Tibial nerve (tissue), 4 donors: ENCODE measurements around the gene C1QC. TPM values are rescaled to one million over a fixed set of nuclear protein-coding genes. Genes with fewer than 3 reads are reported as not detected.

Experiments
- DNase-seq, 2 donors: peaks; one replicate each; pipeline ENCODE4 v3.0.0-alpha.2; 2019; ENCODE audit warnings: low spot score in 2 of 2
- H3K27ac ChIP-seq, 4 donors: fragments of 200-600 bp; sonication (generic) in 3 of 4; one replicate each; pipeline ENCODE4 v1.5.1; 2017 to 2019; ENCODE audit warnings: mild to moderate bottlenecking in 1 of 4
- H3K27me3 ChIP-seq, 2 donors: fragments of 200-600 bp; sonication (generic) in 1 of 2; one replicate each; pipeline versions ENCODE4 v1.5.1 to v1.6.0; 2017 to 2019
- H3K36me3 ChIP-seq, 3 donors: fragments of 200-600 bp; sonication (generic); one replicate each; pipeline ENCODE4 v1.5.1; 2018 to 2019
- H3K4me1 ChIP-seq, 4 donors: fragments of 200-600 bp; sonication (generic) in 3 of 4; one replicate each; pipeline ENCODE4 v1.5.1; 2017 to 2019
- H3K4me3 ChIP-seq, 4 donors: fragments of 200-600 bp; sonication (generic) in 3 of 4; one replicate each; pipeline ENCODE4 v1.5.1; 2017 to 2019; ENCODE audit warnings: mild to moderate bottlenecking in 1 of 4, moderate library complexity in 1 of 4
- H3K9me3 ChIP-seq, 4 donors: fragments of 200-600 bp; sonication (generic) in 3 of 4; one replicate each; pipeline ENCODE4 v1.5.1; 2017 to 2019
- CTCF ChIP-seq, 5 experiments: fragments of 200-600 bp in 3 of 5; fragments of 450-650 bp in 2 of 5; sonication (generic) in 3 of 5; IDR thresholded peaks; one replicate each; pipeline ENCODE4 v1.5.1; 2016 to 2019; ENCODE audit warnings: antibody characterized with exemption in 5 of 5, mild to moderate bottlenecking in 3 of 5, moderate library complexity in 2 of 5
- EP300 ChIP-seq, 2 donors: sonication (generic); formaldehyde crosslinking; IDR thresholded peaks; one replicate each; pipeline ENCODE4 v1.6.1; 2017; ENCODE audit warnings: antibody characterized with exemption in 2 of 2, mild to moderate bottlenecking in 1 of 2
- POLR2A ChIP-seq, 2 donors: fragments of 450-650 bp; IDR thresholded peaks; one replicate each; pipeline ENCODE4 v1.6.1; 2017; ENCODE audit warnings: antibody characterized with exemption in 2 of 2, mild to moderate bottlenecking in 2 of 2, moderate library complexity in 2 of 2
- WGBS, 2 donors: methylation state at CpG; one replicate each; pipeline ENCODE4 v1.1.5; 2018; 5-methylcytosine and 5-hydroxymethylcytosine counted together
- total RNA-seq, 4 donors: library from RNA; depleted of rRNA; stranded (reverse); fragments of >200 nt; gene quantifications; one replicate each; pipeline ENCODE4 v1.1.0, GENCODE V29; 2016

C1QC gene
- total RNA-seq, 4 donors from 2014 or later: 130 to 315 (median 188) TPM

DNA sequence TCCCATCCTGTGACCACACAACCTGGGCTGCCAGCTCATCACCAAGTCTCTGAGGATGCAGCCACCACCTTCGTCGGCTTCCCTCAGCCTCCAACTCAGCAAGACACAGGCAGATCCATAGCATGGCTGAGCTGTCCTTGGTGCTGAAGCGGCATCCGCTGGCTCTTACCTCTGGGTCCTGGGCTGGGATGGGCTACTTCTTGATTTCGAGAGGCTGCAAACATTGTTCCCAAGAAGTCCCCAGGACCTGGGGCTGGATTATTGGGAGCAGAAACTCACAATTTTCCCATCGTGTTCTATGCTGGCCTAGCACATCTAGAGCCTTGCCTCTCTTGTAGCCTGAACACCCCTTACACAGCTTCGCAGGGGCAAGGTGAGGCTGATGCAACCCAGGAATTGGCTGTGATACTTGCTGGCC, 31.9 kb upstream of the C1QC start:
- 16 to 24% methylated on average over 7 of the region's 7 CpGs for WGBS, 2 donors
- Histone ChIP-seq H3K4me1 (no peaks in the 10 kb centered on the region), H3K36me3 (no peaks in the 10 kb centered on the region), H3K27me3 (peaks cover 0 to 87% of the 10 kb centered on the region in 2 donors), H3K9me3 (no peaks in the 10 kb centered on the region), H3K27ac (no peak overlapping the region), H3K4me3 (no peak overlapping the region)
- peak in 1 of 2 donors; percentile 12 for DNase-seq
- TF ChIP-seq POLR2A (IDR thresholded peaks at IDR 0.05): no peak
- no peak for TF ChIP-seq EP300 (IDR thresholded peaks at IDR 0.05)
- TF ChIP-seq CTCF (IDR thresholded peaks at IDR 0.05): no peak

DNA sequence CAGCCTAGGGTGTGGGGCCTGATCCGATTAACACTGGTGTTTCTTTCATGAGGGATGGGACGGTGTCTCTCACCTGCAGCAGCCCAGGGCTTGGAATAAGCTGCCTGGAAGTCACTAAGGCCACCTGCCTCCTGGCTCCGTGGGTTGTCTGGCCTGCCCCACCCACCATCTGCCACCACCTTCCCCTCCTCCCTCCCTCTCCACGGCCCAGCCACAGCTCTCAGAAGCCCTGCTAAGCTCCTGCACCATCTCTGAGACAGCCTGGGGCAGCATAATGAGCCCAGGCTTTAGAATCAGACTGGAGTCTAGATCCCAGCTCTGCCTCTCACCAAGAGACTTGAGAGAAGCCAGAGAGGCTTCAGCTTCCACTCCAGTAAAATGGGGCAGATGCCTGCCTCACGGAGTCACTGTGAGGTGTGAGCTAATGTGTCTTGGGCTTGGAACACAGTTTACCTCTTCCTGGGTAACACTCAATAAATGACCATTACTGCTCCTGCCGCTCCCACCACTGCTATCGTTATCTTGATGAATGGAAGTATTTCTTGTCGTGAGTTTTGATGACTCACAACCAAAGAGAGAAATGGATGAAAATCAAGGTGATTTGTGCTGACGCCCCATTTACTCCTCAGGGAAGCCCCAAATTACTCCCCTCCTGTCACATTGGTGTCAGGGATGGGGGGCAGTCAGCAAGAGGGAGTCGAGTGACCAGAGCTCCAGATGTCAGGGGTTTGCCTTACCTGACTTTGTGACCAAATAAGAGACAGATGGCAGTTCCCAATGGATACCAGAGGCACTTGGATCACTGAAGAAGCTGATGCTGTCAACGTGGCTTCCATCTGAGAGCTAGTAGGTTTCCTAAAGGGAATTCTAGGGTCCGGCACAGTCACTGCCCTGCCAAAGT, 30.5 kb upstream of the C1QC start:
- H3K27ac ChIP-seq: no peak overlapping the region
- H3K4me1 ChIP-seq: no peaks in the 10 kb centered on the region
- no peaks in the 10 kb centered on the region for H3K36me3 ChIP-seq
- H3K27me3 ChIP-seq: peaks cover 0 to 88% of the 10 kb centered on the region in 2 donors
- no peaks in the 10 kb centered on the region for H3K9me3 ChIP-seq
- TF ChIP-seq CTCF (IDR thresholded peaks at IDR 0.05) (no peak), POLR2A (IDR thresholded peaks at IDR 0.05) (no peak), EP300 (IDR thresholded peaks at IDR 0.05) (no peak)
- 44 to 48% methylated on average over 12 of the region's 12 CpGs for WGBS, 2 donors
- DNase-seq: no peak
- no peak overlapping the region for H3K4me3 ChIP-seq

DNA sequence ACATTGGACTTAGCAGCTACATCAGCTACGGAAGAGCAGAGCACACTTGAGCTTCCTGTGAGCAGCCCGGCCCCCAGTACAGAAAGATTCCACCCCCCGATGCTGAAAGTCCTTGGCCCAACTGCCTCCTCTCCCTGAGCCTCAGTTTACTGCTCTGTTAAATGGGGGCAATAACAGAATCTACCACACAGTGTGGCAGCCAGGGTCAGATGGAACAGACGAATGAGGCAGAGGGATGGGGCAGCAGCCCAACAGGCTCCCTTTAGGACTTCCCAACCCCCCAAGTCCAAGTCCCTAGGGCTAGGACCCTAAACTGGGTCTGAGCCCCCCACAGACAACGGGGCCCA, 29.9 kb upstream of the C1QC start:
- Histone ChIP-seq H3K4me1 (no peaks in the 10 kb centered on the region), H3K27ac (no peak overlapping the region), H3K27me3 (peaks cover 0 to 88% of the 10 kb centered on the region in 2 donors), H3K4me3 (no peak overlapping the region), H3K9me3 (no peaks in the 10 kb centered on the region), H3K36me3 (no peaks in the 10 kb centered on the region)
- 68 to 76% methylated on average over 4 to 5 of the region's 5 CpGs for WGBS, 2 donors
- DNase-seq: no peak
- TF ChIP-seq CTCF (IDR thresholded peaks at IDR 0.05): no peak
- no peak for TF ChIP-seq POLR2A (IDR thresholded peaks at IDR 0.05)
- TF ChIP-seq EP300 (IDR thresholded peaks at IDR 0.05): no peak

GRCh38 chr1:22613951-22614350, 29.5 kb upstream of the C1QC start:
- Histone ChIP-seq H3K27me3 (peaks cover 0 to 88% of the 10 kb centered on the region in 2 donors), H3K4me1 (no peaks in the 10 kb centered on the region), H3K4me3 (no peak overlapping the region), H3K9me3 (no peaks in the 10 kb centered on the region), H3K36me3 (no peaks in the 10 kb centered on the region), H3K27ac (no peak overlapping the region)
- no peak for DNase-seq
- 52 to 53% methylated on average over 11 to 12 of the region's 12 CpGs for WGBS, 2 donors
- no peak for TF ChIP-seq CTCF (IDR thresholded peaks at IDR 0.05)
- TF ChIP-seq EP300 (IDR thresholded peaks at IDR 0.05): no peak
- no peak for TF ChIP-seq POLR2A (IDR thresholded peaks at IDR 0.05)

DNA sequence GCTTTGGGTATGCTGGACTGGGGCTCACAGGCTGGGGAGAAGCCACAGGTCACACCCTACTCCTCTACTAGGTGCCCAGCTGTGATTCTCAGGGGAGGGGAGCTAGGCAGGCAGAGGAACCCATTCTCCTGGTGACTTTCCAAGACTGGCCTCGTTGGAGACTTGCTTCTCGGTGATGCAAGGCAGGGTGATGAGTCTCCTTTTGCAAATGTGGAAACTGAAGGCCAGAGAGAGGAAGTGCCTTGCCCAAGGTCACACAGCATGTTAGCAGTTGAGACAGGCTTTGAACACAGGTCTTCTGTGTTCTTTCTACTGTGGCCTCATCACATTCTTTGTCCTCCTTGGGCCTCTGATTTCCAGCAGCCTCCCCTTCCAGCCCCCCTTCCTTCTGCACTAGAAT, 27.5 kb upstream of the C1QC start:
- H3K4me3 ChIP-seq: no peak overlapping the region
- no peak overlapping the region for H3K27ac ChIP-seq
- DNase-seq: no peak
- 69 to 71% methylated on average over 2 of the region's 2 CpGs for WGBS, 2 donors
- TF ChIP-seq EP300 (IDR thresholded peaks at IDR 0.05) (no peak), POLR2A (IDR thresholded peaks at IDR 0.05) (no peak), CTCF (IDR thresholded peaks at IDR 0.05) (no peak)
- no peaks in the 10 kb centered on the region for H3K36me3 ChIP-seq
- no peaks in the 10 kb centered on the region for H3K9me3 ChIP-seq
- no peaks in the 10 kb centered on the region for H3K4me1 ChIP-seq
- H3K27me3 ChIP-seq: peaks cover 0 to 91% of the 10 kb centered on the region in 2 donors
